Chondrocyte (in vitro differentiated cells): ENCODE measurements around the gene MRPL20. TPM values are rescaled to one million over a fixed set of nuclear protein-coding genes. Genes with fewer than 3 reads are reported as not detected.

Experiments
- DNase-seq: peaks from one replicate; pipeline ENCODE4 v3.0.0; 2021; ENCODE audit warnings: mixed read lengths, low spot score
- H3K27ac Mint-ChIP-seq: one replicate; pipeline ENCODE4 v1.8.0; 2021; ENCODE audit warnings: mild to moderate bottlenecking, moderate library complexity, mixed read lengths; ENCODE audit not compliant: unreplicated experiment
- H3K27me3 Mint-ChIP-seq: 2 replicates; pipeline ENCODE4 v1.8.0; 2021; ENCODE audit warnings: low read depth, mixed read lengths
- H3K36me3 Mint-ChIP-seq: 2 replicates; pipeline ENCODE4 v1.8.0; 2021; ENCODE audit warnings: low read depth, mixed read lengths
- H3K4me1 Mint-ChIP-seq: 2 replicates; pipeline ENCODE4 v1.8.0; 2021; ENCODE audit warnings: low read depth, mild to moderate bottlenecking, mixed read lengths
- H3K4me3 Mint-ChIP-seq: one replicate; pipeline ENCODE4 v1.8.0; 2021; ENCODE audit warnings: mild to moderate bottlenecking, moderate library complexity, mixed read lengths; ENCODE audit not compliant: unreplicated experiment
- H3K9me3 Mint-ChIP-seq: 2 replicates; pipeline ENCODE4 v1.8.0; 2021; ENCODE audit warnings: low read depth, mixed read lengths
- CTCF ChIP-seq: fragments of 200-600 bp; sonication (generic); IDR thresholded peaks from 2 replicates; pipeline ENCODE4 v1.5.0; 2021; ENCODE audit warnings: antibody characterized with exemption, mild to moderate bottlenecking, moderate library complexity
- total RNA-seq: library from RNA; stranded (reverse); gene quantifications from 3 replicates; pipeline ENCODE4 v1.2.1, GENCODE V29; 2021

MRPL20 gene
- total RNA-seq, 1 donor from 2014 or later: 75.7 TPM

- DNase-seq: no peak
- no peak for TF ChIP-seq CTCF
- Mint-ChIP-seq H3K4me1 (no peaks in the 10 kb centered on the region), H3K27ac (no peak within 1 kb of the TSS), H3K27me3 (no peaks in the 10 kb centered on the region), H3K36me3 (no peaks in the 10 kb centered on the region), H3K4me3 (no peak within 1 kb of the TSS), H3K9me3 (no peaks in the 10 kb centered on the region)
Observed at GRCh38 chr1:1421147-1421906, 14.2 kb upstream of the MRPL20 start, which contains the start of gene ANKRD65. Gene ANKRD65 (minus strand): TSS chr1:1421276. CDS start chr1:1421005, 271 bp downstream.

DNA sequence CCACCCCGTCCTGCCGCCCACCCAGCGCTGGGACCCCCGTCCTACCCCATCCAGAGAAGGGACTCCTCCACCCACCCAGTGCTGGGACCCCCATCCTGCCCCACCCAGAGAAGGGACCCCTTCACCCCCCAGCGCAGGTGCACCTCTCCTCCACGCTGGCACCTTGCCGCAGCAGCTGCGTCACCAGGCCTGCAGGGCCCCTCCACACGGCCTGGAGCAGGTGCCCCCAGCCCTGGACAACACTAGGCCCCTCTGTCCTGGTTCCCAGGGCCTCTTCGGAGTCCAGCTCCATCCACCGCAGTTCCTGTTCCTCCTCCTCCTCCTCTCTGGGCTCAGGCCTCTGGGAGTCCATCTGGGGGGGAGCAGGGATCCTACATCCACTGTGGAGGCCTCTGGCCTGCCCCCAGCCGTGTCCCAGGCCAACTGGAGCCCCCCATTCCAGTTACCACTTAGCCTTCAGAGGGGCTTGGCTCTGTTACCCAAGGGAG lies 13.6 kb upstream of the MRPL20 start:
- no peaks in the 10 kb centered on the region for H3K4me1 Mint-ChIP-seq
- H3K9me3 Mint-ChIP-seq: no peaks in the 10 kb centered on the region
- no peak overlapping the region for H3K27ac Mint-ChIP-seq
- no peaks in the 10 kb centered on the region for H3K36me3 Mint-ChIP-seq
- H3K27me3 Mint-ChIP-seq: no peaks in the 10 kb centered on the region
- DNase-seq: no peak
- H3K4me3 Mint-ChIP-seq: no peak overlapping the region
- no peak for TF ChIP-seq CTCF

DNA sequence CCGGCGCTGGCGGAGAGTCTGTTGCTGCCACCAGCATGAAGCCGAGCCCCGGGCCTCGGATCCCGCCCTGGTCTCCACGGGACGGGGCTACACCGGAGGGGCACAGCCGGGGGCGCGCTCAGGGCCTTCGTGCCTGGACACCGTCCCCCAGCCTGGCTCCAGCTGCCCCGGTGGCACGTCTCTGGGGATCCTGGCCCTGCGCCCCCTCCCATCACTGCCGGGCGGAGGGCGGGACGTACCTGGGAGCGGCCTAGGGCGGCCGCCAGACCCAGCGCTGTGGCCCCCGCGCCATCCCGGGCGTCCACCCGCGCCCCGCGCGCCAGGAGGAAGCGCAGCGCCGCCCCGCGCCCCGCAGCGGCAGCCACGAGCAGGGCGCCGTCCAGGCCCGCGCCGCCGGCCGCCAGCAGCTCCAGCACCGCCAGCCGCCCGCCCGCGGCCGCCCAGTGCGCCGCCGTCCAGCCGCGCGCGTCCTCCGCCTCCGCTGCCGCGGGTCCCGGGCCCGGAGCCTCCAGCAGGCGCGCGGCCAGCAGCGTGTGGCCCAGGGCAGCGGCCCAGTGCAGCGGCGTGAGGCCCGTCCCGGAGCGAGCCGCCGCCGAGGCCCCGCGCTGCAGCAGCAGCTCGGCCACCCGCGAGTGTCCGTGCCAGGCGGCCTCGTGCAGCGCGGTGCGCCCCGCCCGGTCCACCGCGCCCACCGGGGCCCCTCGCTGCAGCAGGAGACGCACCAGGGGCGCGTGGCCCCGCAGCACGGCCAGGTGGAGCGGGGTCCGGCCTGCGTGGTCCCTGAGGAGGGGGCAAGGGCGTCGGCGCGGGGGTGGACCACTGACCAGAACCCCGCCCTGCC lies 12.9 kb upstream of the MRPL20 start:
- Mint-ChIP-seq H3K9me3 (no peaks in the 10 kb centered on the region), H3K27ac (no peak overlapping the region), H3K36me3 (no peaks in the 10 kb centered on the region), H3K27me3 (no peaks in the 10 kb centered on the region), H3K4me3 (no peak overlapping the region), H3K4me1 (no peaks in the 10 kb centered on the region)
- TF ChIP-seq CTCF: no peak
- DNase-seq: peak; percentile 94

DNA sequence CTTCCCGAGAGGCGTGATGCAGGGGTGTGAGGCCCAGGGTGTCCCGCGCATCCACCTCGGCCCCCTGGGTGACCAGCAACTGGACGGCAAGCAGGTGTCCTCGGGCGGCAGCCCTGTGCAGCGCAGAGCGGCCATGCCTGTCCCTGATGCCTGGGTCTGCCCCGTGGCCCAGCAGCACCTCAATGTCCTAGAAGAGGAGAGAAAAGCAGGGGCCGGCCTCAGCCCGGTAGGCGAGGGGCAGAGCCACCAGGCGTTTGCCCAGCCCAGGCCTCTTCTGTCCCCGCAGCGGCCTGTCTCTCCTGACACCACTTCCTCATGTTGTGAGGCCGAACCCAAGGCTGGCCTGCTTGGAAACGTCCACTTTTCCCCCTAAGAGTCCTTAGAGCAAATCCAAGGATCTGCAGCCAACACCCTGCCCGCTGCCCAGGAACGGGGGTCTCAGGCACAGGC lies 12.3 kb upstream of the MRPL20 start:
- no peaks in the 10 kb centered on the region for H3K4me1 Mint-ChIP-seq
- H3K27me3 Mint-ChIP-seq: no peaks in the 10 kb centered on the region
- no peak for TF ChIP-seq CTCF
- H3K36me3 Mint-ChIP-seq: no peaks in the 10 kb centered on the region
- peak; percentile 93 for DNase-seq
- no peak overlapping the region for H3K27ac Mint-ChIP-seq
- H3K4me3 Mint-ChIP-seq: no peak overlapping the region
- H3K9me3 Mint-ChIP-seq: no peaks in the 10 kb centered on the region
